ENCODE measurements around the gene NRAP.
"Not testable (repeated sequence)": the region's sequence is repeated elsewhere in the genome, so short reads cannot be mapped to it uniquely, and the experiment has no call there.

The NRAP gene

GRCh38 chr10:113680190-113681111 lies 16.6 kb upstream of the NRAP start:
- no peak for FAIRE-seq

- no peak for FAIRE-seq
Observed at GRCh38 chr10:113679463-113680189, 15.8 kb upstream of the NRAP start, which contains the start of gene CASP7. TSS of gene CASP7 (plus strand) at chr10:113679912. CDS start at chr10:113697494, 17,582 bp downstream.

GRCh38 chr10:113666682-113667252 lies 2.9 kb upstream of the NRAP start:
- no peak for FAIRE-seq

GRCh38 chr10:113665806-113666354 lies 2.0 kb upstream of the NRAP start:
- no peak for FAIRE-seq

- FAIRE-seq: no peak
Observed at GRCh38 chr10:113665352-113665751, 1.5 kb upstream of the NRAP start.

GRCh38 chr10:113663142-113663541 lies 699 bp downstream of the NRAP start:
- no peak for FAIRE-seq

- FAIRE-seq: no peak
Observed at GRCh38 chr10:113661332-113661731, 2.5 kb downstream of the NRAP start.

- FAIRE-seq: no peak
Observed at GRCh38 chr10:113657544-113657943, 6.3 kb downstream of the NRAP start.

GRCh38 chr10:113656896-113657295 lies 6.9 kb downstream of the NRAP start:
- no peak for FAIRE-seq

- not testable (repeated sequence) for FAIRE-seq
Observed at GRCh38 chr10:113652456-113652855, 11.4 kb downstream of the NRAP start.

- FAIRE-seq: no peak
Observed at GRCh38 chr10:113651898-113652297, 11.9 kb downstream of the NRAP start.

- FAIRE-seq: no peak
Observed at GRCh38 chr10:113651021-113651420, 12.8 kb downstream of the NRAP start.

- FAIRE-seq: no peak
Observed at GRCh38 chr10:113650172-113650571, 13.7 kb downstream of the NRAP start.

GRCh38 chr10:113648478-113648877 lies 15.4 kb downstream of the NRAP start:
- no peak for FAIRE-seq

GRCh38 chr10:113647812-113648211 lies 16.0 kb downstream of the NRAP start:
- no peak for FAIRE-seq

- no peak for FAIRE-seq
Observed at GRCh38 chr10:113646336-113647201, 17.3 kb downstream of the NRAP start.

GRCh38 chr10:113644185-113645120 lies 19.4 kb downstream of the NRAP start:
- no peak for FAIRE-seq

GRCh38 chr10:113643183-113643582 lies 20.7 kb downstream of the NRAP start:
- FAIRE-seq: no peak

GRCh38 chr10:113641702-113642101 lies 22.1 kb downstream of the NRAP start:
- FAIRE-seq: no peak

GRCh38 chr10:113639966-113640365 lies 23.9 kb downstream of the NRAP start:
- no peak for FAIRE-seq
